Karpas-422 (cell line): ENCODE measurements around the gene TBX1. TPM values are rescaled to one million over a fixed set of nuclear protein-coding genes. Genes with fewer than 3 reads are reported as not detected.

ENCODE experiments used
- DNase-seq: peaks from one replicate; pipeline ENCODE4 v3.0.0-alpha.2; 2015
- H2AFZ ChIP-seq: fragments of 200-600 bp; sonication (generic); 2 replicates; pipeline ENCODE4 v1.6.1; 2014; ENCODE audit warnings: antibody characterized with exemption, low read length, mixed read lengths
- H3K27ac ChIP-seq: fragments of 200-600 bp; sonication (generic); 2 replicates; pipeline ENCODE4 v1.5.1; 2014; ENCODE audit warnings: mild to moderate bottlenecking, low read length, moderate library complexity
- H3K27me3 ChIP-seq: fragments of 200-600 bp; sonication (generic); 2 replicates; pipeline ENCODE4 v1.6.1; 2014; ENCODE audit warnings: low read length, mixed read lengths
- H3K36me3 ChIP-seq: fragments of 200-600 bp; sonication (generic); 2 replicates; pipeline ENCODE4 v1.6.1; 2014; ENCODE audit warnings: low read length, mixed read lengths; ENCODE audit not compliant: insufficient read depth
- H3K4me1 ChIP-seq: fragments of 200-600 bp; sonication (generic); 2 replicates; pipeline ENCODE4 v1.6.1; 2014; ENCODE audit warnings: mild to moderate bottlenecking, low read length, mixed read lengths
- H3K4me2 ChIP-seq: fragments of 200-600 bp; sonication (generic); 2 replicates; pipeline ENCODE4 v1.6.1; 2014; ENCODE audit warnings: low read length, low read depth, mild to moderate bottlenecking; ENCODE audit not compliant: poor library complexity, severe bottlenecking
- H3K4me3 ChIP-seq: fragments of 200-600 bp; sonication (generic); 2 replicates; pipeline ENCODE4 v1.5.1; 2014; ENCODE audit warnings: mild to moderate bottlenecking, antibody characterized with exemption, low read length, mixed read lengths
- H3K79me2 ChIP-seq: fragments of 200-600 bp; sonication (generic); 2 replicates; pipeline ENCODE4 v1.6.1; 2014; ENCODE audit warnings: mild to moderate bottlenecking, low read length, mixed read lengths
- H3K9ac ChIP-seq: fragments of 200-600 bp; sonication (generic); 2 replicates; pipeline ENCODE4 v1.6.0; 2014; ENCODE audit warnings: low read length
- H3K9me2 ChIP-seq: fragments of 200-600 bp; sonication (generic), shearing (Covaris generic); replicated peaks from 2 replicates; pipeline ENCODE4 v1.6.0; 2014; ENCODE audit warnings: mild to moderate bottlenecking, low read length, moderate library complexity; ENCODE audit not compliant: insufficient read depth
- H3K9me3 ChIP-seq: fragments of 300-700, 200-600 bp; sonication (generic); 2 replicates; pipeline ENCODE4 v1.6.1; 2014; ENCODE audit warnings: low read length, mixed read lengths
- H4K20me1 ChIP-seq: fragments of 200-600 bp; sonication (generic); 2 replicates; pipeline ENCODE4 v1.6.1; 2014; ENCODE audit warnings: mild to moderate bottlenecking, antibody characterized with exemption, low read length, low read depth; ENCODE audit not compliant: insufficient read depth
- total RNA-seq: library from RNA; depleted of rRNA; stranded (reverse); fragments of >200 nt; shearing (Covaris generic); gene quantifications from 2 replicates; pipeline ENCODE4 v1.2.3, GENCODE V29; 2014; ENCODE audit warnings: low replicate concordance

The TBX1 gene
- total RNA-seq, 1 experiment from 2014 or later = not detected

DNA sequence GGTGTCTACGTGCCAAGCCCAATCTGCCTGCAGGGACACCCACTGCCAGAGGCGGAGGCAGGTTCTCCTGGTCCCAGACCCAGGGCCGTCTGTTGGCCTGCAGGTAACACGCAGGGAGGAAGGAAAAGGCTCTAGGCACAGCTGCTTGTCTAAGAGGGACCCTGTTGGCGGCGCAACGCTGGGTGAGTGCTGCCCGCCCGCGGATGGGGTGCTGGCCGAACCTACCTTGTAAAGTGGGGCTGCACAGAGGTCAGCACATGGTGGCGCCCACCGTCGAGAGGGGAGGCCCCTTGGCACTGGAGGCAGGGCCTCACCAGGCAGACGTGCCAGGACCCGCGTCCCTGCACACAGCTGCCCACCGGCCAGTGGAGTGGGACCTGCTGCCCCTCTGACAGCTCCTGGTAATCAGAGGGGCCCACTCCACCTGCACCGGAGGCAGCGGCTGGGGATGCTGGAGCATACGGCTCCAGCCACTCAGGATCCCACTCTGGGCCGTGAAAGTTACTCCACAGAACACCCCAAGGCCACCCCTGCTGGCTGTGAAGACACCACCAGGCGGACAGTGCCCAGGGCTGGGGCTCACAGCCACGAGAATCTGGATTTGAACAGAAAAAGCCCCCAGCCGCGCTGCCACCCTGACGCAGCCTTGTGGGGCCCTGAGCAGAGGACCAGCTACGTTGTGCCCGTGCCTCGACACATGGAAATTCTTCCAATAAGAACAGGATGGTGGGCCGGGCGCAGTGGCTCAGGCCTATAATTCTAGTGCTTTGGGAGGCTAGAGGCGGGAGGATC, 24.0 kb downstream of the TBX1 start:
- H4K20me1 ChIP-seq = no peaks in the 10 kb centered on the region
- H3K4me3 ChIP-seq = no peak overlapping the region
- H3K79me2 ChIP-seq = no peaks in the 10 kb centered on the region
- DNase-seq = no peak
- H3K9me2 ChIP-seq = no peaks in the 10 kb centered on the region
- no peak overlapping the region for H2AFZ ChIP-seq
- H3K27ac ChIP-seq = no peak overlapping the region
- H3K9me3 ChIP-seq = no peaks in the 10 kb centered on the region
- peaks cover 16% of the 10 kb centered on the region for H3K4me1 ChIP-seq
- H3K4me2 ChIP-seq = no peak overlapping the region
- H3K27me3 ChIP-seq = no peaks in the 10 kb centered on the region
- H3K9ac ChIP-seq = no peak overlapping the region
- no peaks in the 10 kb centered on the region for H3K36me3 ChIP-seq

DNA sequence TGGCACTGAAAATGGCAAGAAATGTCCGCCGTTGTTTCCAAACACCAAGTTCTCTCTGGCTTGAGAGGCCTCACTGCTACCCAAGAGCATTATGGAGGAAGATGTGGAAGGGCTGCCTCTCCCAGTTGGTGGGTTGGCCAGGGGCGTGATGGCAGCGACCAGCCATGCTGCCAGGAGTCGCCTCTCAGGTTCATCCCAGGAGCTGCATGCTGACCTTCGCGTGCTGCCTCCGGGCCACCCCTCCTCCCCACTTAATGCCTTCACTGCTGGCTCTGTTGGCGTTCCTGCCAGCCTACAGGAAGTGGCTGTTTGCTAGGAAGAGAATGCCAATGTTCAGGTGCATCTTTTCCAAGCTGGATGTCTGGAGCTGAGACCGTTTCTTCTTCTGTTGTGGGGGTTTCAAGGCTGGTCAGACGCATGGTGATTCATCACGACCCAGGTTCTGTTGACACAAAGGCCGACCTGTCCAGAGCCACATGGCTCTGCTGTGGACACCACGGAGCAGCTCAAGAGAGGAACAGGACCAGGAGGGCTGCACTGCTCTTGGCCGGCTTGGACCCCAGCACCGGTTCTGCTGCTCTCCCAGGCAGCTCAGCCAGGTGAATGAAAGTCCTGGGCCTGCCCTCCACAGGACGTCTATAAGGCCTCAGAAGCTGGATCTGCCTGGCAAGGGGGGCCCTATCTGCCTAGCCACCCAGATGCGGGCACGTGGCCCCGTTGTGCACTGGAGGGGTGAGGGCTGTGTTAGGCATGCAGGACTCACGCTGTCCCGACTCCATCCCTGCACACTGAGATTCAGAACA, 25.1 kb downstream of the TBX1 start:
- Histone ChIP-seq H3K36me3 (no peaks in the 10 kb centered on the region), H3K27me3 (no peaks in the 10 kb centered on the region), H3K9ac (no peak overlapping the region), H3K4me1 (peaks cover 5% of the 10 kb centered on the region), H2AFZ (no peak overlapping the region), H3K79me2 (no peaks in the 10 kb centered on the region), H3K9me3 (no peaks in the 10 kb centered on the region), H3K4me3 (no peak overlapping the region), H4K20me1 (no peaks in the 10 kb centered on the region), H3K4me2 (no peak overlapping the region), H3K27ac (no peak overlapping the region), H3K9me2 (no peaks in the 10 kb centered on the region)
- DNase-seq = no peak

DNA sequence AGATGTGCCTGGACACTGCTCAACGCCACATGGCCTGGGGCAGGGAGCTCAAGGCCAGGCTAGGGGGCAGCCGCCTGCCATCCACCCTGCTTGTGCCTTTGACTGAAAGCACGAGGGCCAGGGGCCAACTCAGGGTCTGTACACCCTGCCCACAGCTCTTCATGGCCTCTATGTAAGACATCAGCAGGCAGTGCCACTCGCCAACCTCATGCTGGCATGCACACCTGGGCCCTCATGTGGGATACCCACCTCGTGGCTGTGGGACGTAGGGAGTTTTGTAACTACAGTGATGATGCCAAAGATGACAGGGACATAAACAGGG, 25.6 kb downstream of the TBX1 start:
- H3K4me2 ChIP-seq = no peak overlapping the region
- no peak overlapping the region for H3K4me3 ChIP-seq
- no peak overlapping the region for H3K27ac ChIP-seq
- H3K9ac ChIP-seq = no peak overlapping the region
- no peak overlapping the region for H2AFZ ChIP-seq
- peaks cover under 1% of the 10 kb centered on the region; the same call in 1 of the 2 replicates for H3K4me1 ChIP-seq
- H3K79me2 ChIP-seq = no peaks in the 10 kb centered on the region
- H3K27me3 ChIP-seq = no peaks in the 10 kb centered on the region
- H3K36me3 ChIP-seq = no peaks in the 10 kb centered on the region
- no peaks in the 10 kb centered on the region for H3K9me2 ChIP-seq
- DNase-seq = no peak
- H3K9me3 ChIP-seq = no peaks in the 10 kb centered on the region
- no peaks in the 10 kb centered on the region for H4K20me1 ChIP-seq

DNA sequence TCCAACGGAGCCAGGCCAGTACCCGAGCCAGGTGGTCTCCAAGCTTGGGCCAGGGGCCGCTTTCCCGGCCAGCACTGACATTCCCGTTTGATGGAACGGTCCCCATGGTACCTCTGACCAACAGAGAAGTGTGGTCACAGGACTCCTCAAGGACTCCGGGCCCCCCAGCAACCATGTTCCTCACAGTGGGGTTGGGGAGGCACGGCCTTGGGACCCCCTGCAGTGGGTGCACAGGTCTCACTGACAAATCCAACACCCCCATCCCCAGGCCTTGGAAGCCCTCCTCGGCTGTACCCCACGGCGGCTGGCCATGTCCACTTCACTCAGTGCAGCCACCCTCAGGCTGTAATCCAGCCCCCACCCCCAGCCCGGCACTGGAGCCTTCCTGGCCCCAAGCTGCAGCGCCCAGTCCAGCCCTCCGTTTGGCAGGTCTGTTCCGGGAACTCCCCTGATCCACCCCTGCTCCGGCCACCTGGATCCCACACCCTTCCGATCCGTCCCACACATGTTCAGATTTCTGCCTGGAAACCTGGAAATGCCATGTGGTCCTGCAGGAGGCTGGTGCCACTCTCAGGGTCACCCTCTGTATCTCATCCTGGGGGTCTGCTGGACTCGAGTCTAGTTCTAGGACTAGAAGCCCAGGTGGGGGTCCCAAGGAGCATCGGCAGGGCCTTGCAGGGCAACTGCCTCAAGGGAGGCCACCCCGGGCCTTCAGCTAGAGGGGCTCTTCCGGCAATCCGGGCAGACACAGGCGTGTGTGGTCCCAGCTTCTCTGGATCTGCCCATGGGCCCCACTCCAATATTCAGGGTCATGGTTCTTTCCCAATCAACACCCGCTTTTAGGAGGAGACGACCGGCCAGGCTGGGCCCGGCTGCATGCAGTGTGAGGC, 26.6 kb downstream of the TBX1 start:
- DNase-seq = no peak
- no peak overlapping the region for H3K4me3 ChIP-seq
- H3K9me3 ChIP-seq = no peaks in the 10 kb centered on the region
- no peak overlapping the region for H2AFZ ChIP-seq
- H3K36me3 ChIP-seq = no peaks in the 10 kb centered on the region
- no peaks in the 10 kb centered on the region for H3K9me2 ChIP-seq
- no peak overlapping the region for H3K4me2 ChIP-seq
- H3K4me1 ChIP-seq = no peaks in the 10 kb centered on the region
- no peaks in the 10 kb centered on the region for H4K20me1 ChIP-seq
- no peak overlapping the region for H3K27ac ChIP-seq
- no peaks in the 10 kb centered on the region for H3K79me2 ChIP-seq
- no peaks in the 10 kb centered on the region for H3K27me3 ChIP-seq
- no peak overlapping the region for H3K9ac ChIP-seq

DNA sequence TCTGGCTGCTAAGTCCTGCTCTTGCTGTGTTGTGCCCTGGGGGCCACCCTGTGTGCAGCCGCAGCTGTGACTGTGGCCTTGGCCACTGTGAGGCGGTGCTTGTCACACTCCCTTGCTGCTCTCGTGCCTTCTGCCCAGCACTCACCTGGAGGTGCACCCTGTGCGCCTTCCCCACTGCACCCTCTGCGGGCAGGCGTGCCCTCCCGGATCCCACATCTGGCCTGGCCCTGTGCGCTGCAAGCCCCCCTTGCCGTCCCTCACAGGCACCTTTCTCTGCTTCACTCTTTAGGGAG, 27.2 kb downstream of the TBX1 start:
- Histone ChIP-seq H3K27ac (no peak overlapping the region), H3K27me3 (no peaks in the 10 kb centered on the region), H3K9ac (no peak overlapping the region), H3K9me3 (no peaks in the 10 kb centered on the region), H3K36me3 (no peaks in the 10 kb centered on the region), H3K4me3 (no peak overlapping the region), H3K9me2 (no peaks in the 10 kb centered on the region), H4K20me1 (no peaks in the 10 kb centered on the region), H3K4me1 (no peaks in the 10 kb centered on the region), H2AFZ (no peak overlapping the region), H3K79me2 (no peaks in the 10 kb centered on the region), H3K4me2 (no peak overlapping the region)
- no peak for DNase-seq

DNA sequence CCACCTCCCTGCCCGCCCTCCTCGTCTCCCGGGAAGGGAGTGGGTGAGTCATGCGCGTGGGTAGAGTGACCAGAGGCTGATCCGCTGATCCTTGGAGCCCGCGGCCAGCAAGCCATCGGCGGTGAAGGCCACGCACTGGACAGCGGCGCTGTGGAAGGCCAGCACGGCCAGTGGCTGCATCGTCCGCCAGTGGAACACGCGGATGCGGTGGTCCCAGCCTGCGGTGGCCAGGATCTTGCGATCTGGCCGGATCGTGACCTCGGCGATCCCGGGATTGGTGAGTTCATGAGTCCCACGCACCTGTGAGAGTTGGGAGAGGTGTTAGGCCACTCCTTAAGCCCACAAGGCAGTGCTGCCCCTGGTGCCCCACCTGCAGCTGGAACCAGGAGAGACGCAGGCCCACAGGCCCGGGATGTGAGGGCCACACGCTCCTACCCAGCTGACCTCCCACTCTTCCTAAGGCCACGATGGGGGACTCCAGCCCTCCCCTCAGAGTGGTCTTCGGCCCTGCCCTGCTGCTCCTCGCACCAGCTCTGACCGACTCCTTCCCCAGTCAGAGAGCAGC, 28.2 kb downstream of the TBX1 start:
- H2AFZ ChIP-seq = no peak overlapping the region
- no peaks in the 10 kb centered on the region for H4K20me1 ChIP-seq
- no peaks in the 10 kb centered on the region for H3K9me2 ChIP-seq
- no peaks in the 10 kb centered on the region for H3K27me3 ChIP-seq
- H3K4me3 ChIP-seq = no peak overlapping the region
- no peaks in the 10 kb centered on the region for H3K9me3 ChIP-seq
- no peak overlapping the region for H3K27ac ChIP-seq
- no peaks in the 10 kb centered on the region for H3K79me2 ChIP-seq
- no peak for DNase-seq
- no peaks in the 10 kb centered on the region for H3K4me1 ChIP-seq
- H3K4me2 ChIP-seq = no peak overlapping the region
- H3K36me3 ChIP-seq = no peaks in the 10 kb centered on the region
- no peak overlapping the region for H3K9ac ChIP-seq

DNA sequence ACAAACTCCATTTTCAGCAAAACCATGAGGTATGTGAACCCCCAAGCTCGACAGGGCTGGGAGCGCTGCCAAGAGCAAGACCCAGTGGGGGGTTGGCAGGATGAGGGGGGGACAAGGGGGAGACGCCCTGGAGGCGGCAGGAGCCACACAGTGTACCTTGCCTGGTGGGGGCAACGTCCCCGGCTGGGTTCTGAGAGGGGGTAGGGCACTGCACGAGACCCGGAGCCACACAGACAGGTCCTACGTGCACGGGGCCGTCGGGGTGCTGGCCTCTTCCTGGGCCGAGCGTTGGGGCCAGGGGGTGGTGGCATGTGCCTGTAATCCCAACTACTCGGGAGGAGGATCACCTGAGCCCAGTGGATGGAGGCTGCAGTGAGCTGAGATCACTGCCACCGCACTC, 28.8 kb downstream of the TBX1 start:
- no peaks in the 10 kb centered on the region for H3K9me2 ChIP-seq
- no peak overlapping the region for H3K9ac ChIP-seq
- no peaks in the 10 kb centered on the region for H3K4me1 ChIP-seq
- no peak overlapping the region for H2AFZ ChIP-seq
- no peaks in the 10 kb centered on the region for H3K36me3 ChIP-seq
- H3K4me3 ChIP-seq = no peak overlapping the region
- H3K27me3 ChIP-seq = no peaks in the 10 kb centered on the region
- DNase-seq = no peak
- no peak overlapping the region for H3K4me2 ChIP-seq
- H3K9me3 ChIP-seq = no peaks in the 10 kb centered on the region
- no peaks in the 10 kb centered on the region for H3K79me2 ChIP-seq
- no peaks in the 10 kb centered on the region for H4K20me1 ChIP-seq
- no peak overlapping the region for H3K27ac ChIP-seq

DNA sequence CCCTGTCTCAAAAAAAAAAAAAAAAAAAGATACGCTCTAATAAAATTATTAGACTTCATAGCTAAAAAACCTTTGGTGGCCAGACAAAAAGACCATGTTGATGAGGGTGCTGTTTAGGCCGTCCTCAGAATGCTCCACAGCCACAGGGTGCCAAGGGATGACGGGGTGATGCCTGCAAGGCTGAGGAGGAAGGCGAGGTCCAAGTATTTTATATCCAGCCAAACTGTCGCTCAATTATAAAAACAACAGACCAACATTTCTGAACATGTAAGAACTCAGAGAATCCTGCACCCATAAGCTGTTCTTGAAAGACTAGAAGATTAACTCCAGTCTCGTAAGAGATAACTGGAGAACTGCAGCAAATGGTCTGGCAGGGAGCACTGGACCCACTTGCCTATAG, 29.2 kb downstream of the TBX1 start:
- Histone ChIP-seq H3K4me2 (no peak overlapping the region), H3K27ac (no peak overlapping the region), H3K36me3 (no peaks in the 10 kb centered on the region), H3K27me3 (no peaks in the 10 kb centered on the region), H3K4me1 (no peaks in the 10 kb centered on the region), H3K79me2 (no peaks in the 10 kb centered on the region), H3K9me2 (no peaks in the 10 kb centered on the region), H3K4me3 (no peak overlapping the region), H3K9me3 (no peaks in the 10 kb centered on the region), H2AFZ (no peak overlapping the region), H3K9ac (no peak overlapping the region), H4K20me1 (no peaks in the 10 kb centered on the region)
- no peak for DNase-seq
